Esophagus (tissue), 2 donors: ENCODE measurements around the gene SUN5. TPM values are rescaled to one million over a fixed set of nuclear protein-coding genes. Genes with fewer than 3 reads are reported as not detected.

ENCODE experiments used
- H3K27ac ChIP-seq, 2 donors: one replicate each; pipeline ENCODE4 v1.5.1; 2013; ENCODE audit warnings: low read depth in 2 of 2, mild to moderate bottlenecking in 2 of 2, inconsistent platforms in 1 of 2, low read length in 1 of 2, moderate library complexity in 1 of 2
- H3K27me3 ChIP-seq, 2 donors: one replicate each; pipeline ENCODE4 v1.6.1; 2013; ENCODE audit warnings: low read length in 2 of 2, control low read depth in 1 of 2, mild to moderate bottlenecking in 1 of 2; ENCODE audit not compliant: insufficient read depth in 2 of 2, control insufficient read depth in 1 of 2
- H3K36me3 ChIP-seq, 2 donors: one replicate each; pipeline ENCODE4 v1.6.1; 2013; ENCODE audit warnings: low read length in 1 of 2; ENCODE audit not compliant: control insufficient read depth in 2 of 2, insufficient read depth in 2 of 2
- H3K4me1 ChIP-seq, 2 donors: one replicate each; pipeline ENCODE4 v1.6.1; 2013; ENCODE audit warnings: low read length in 1 of 2; ENCODE audit not compliant: control insufficient read depth in 2 of 2, insufficient read depth in 2 of 2
- H3K4me3 ChIP-seq, 2 donors: one replicate each; pipeline ENCODE4 v1.5.1; 2013; ENCODE audit warnings: low read length in 2 of 2, mild to moderate bottlenecking in 2 of 2, low read depth in 1 of 2, moderate library complexity in 1 of 2
- H3K9me3 ChIP-seq, 2 donors: one replicate each; pipeline ENCODE4 v1.6.1; 2013; ENCODE audit warnings: mild to moderate bottlenecking in 2 of 2, low read depth in 1 of 2, low read length in 1 of 2, moderate library complexity in 1 of 2; ENCODE audit not compliant: control insufficient read depth in 2 of 2, insufficient read depth in 1 of 2
- WGBS, 2 donors: extraction: QIAGEN DNeasy Blood & Tissue Kit; methylation state at CpG; one replicate each; pipeline ENCODE4 v1.1.7; 2013; 5-methylcytosine and 5-hydroxymethylcytosine counted together
- polyA plus RNA-seq, 2 donors: library from polyadenylated mRNA; stranded (reverse); fragments of 200-250 nt; gene quantifications; one replicate each; pipeline ENCODE4 v1.2.3, GENCODE V29; 2013
- donor health status: healthy with polysubstance abuse.
- donor health status: Bipolar disorder and iron deficiency.

Gene SUN5
- polyA plus RNA-seq, 2 donors = not detected

- no peak overlapping the region for H3K4me3 ChIP-seq
Observed at GRCh38 chr20:32985596-32985995, 18.6 kb downstream of the SUN5 start.

DNA sequence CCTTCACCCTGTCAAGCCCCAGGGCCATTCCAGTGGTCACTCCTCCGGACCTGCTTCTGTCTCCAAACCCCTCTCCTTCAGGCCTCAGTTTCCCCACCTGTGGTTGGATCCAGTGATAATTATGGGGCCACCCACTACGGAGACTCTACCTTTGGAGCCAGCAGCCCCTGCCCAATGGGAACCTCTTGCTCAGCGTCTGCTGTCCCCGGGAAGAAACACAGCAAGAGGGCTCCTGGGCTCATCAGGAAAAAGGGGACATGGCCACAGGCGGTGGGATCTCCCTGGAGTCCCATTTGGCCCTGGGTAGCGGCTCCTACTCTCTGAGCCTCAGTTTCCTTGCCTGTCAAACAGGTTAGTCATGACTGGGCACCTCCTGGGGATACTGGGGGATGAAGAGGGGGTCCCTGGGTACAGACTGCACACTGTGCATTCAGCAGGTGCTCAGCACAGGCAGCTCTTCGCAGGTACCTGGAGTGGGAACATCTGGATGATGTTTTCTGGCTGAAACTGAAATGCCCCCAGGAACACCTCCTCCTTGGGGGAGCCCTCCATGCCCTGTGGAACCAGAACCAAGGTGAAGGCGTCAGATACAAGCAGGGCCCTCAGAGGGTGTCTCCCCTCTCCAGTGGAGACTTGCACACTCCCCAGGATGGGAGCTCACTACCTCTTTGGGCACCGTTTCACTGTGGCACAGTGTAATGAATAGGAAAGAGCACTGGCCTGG, 19.4 kb downstream of the SUN5 start:
- H3K4me1 ChIP-seq = no peaks in the 10 kb centered on the region
- no peak overlapping the region for H3K4me3 ChIP-seq
- 81 to 82% methylated on average over 9 of the region's 9 CpGs for WGBS, 2 donors
- peaks cover 0 to 4% of the 10 kb centered on the region in 2 donors for H3K9me3 ChIP-seq
- H3K27me3 ChIP-seq = no peaks in the 10 kb centered on the region
- H3K27ac ChIP-seq = no peak overlapping the region
- H3K36me3 ChIP-seq = no peaks in the 10 kb centered on the region

More at GRCh38 chr20:32985596-32985995, 18.6 kb downstream of the SUN5 start:
- Histone ChIP-seq H3K36me3 (no peaks in the 10 kb centered on the region), H3K4me1 (no peaks in the 10 kb centered on the region), H3K27ac (no peak overlapping the region), H3K27me3 (no peaks in the 10 kb centered on the region), H3K9me3 (peaks cover 0 to 4% of the 10 kb centered on the region in 2 donors)
- WGBS, 2 donors = 81% methylated on average over 6 of the region's 6 CpGs

- no peak overlapping the region for H3K27ac ChIP-seq
- H3K27me3 ChIP-seq = no peaks in the 10 kb centered on the region
- no peaks in the 10 kb centered on the region for H3K4me1 ChIP-seq
- 69 to 75% methylated on average over 7 of the region's 7 CpGs for WGBS, 2 donors
- H3K4me3 ChIP-seq = no peak overlapping the region
- peaks cover 0 to 4% of the 10 kb centered on the region in 2 donors for H3K9me3 ChIP-seq
- no peaks in the 10 kb centered on the region for H3K36me3 ChIP-seq
Observed at GRCh38 chr20:32984196-32984595, 20.0 kb downstream of the SUN5 start.

DNA sequence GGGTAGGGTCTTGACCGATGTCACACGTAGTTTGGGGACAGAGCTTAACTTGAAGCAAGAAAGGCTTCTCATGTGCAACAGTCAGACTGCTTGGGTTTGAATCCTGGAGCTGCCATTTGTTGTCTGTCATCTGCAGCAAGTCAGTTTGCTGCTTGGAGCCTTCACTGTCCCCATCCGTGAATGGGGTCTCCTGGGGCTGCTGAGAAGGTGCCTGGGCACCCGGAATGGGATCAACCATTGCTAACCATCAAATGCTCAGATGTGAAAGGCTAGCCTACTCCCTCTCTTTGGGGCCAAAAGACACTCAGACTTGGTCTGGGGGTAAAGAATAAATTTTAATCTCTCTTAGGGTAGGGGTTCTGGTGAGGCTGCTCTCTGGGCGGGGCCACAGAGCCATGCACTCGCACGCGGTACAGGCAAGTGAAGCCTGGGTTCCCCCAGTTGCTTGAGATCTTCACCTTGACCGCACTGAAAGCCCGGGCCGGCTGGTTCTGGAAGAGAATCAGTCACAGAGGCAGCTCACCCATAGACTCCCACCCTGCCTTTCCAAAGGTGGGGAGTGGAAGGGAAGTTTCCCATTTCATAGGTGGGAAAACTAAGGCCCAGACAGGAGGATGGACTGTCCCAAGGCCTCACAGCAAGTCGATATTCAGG, 20.6 kb downstream of the SUN5 start:
- H3K9me3 ChIP-seq = peaks cover 0 to 4% of the 10 kb centered on the region in 2 donors
- H3K27ac ChIP-seq = no peak overlapping the region
- H3K4me1 ChIP-seq = no peaks in the 10 kb centered on the region
- H3K4me3 ChIP-seq = no peak overlapping the region
- no peaks in the 10 kb centered on the region for H3K27me3 ChIP-seq
- no peaks in the 10 kb centered on the region for H3K36me3 ChIP-seq
- 86 to 87% methylated on average over 12 of the region's 12 CpGs for WGBS, 2 donors

- H3K9me3 ChIP-seq = peaks cover 0 to 4% of the 10 kb centered on the region in 2 donors
- no peaks in the 10 kb centered on the region for H3K36me3 ChIP-seq
- H3K4me1 ChIP-seq = no peaks in the 10 kb centered on the region
- H3K27ac ChIP-seq = no peak overlapping the region
- H3K27me3 ChIP-seq = no peaks in the 10 kb centered on the region
- no peak overlapping the region for H3K4me3 ChIP-seq
- WGBS, 2 donors = 34 to 43% methylated on average over 10 of the region's 10 CpGs
Observed at GRCh38 chr20:32982617-32983458, 21.4 kb downstream of the SUN5 start.

GRCh38 chr20:32980990-32981389, 23.2 kb downstream of the SUN5 start:
- no peak overlapping the region for H3K27ac ChIP-seq
- H3K27me3 ChIP-seq = no peaks in the 10 kb centered on the region
- 81 to 83% methylated on average over 6 of the region's 6 CpGs for WGBS, 2 donors
- no peak overlapping the region for H3K4me3 ChIP-seq
- H3K4me1 ChIP-seq = no peaks in the 10 kb centered on the region
- H3K36me3 ChIP-seq = no peaks in the 10 kb centered on the region
- H3K9me3 ChIP-seq = peaks cover 0 to 3% of the 10 kb centered on the region in 2 donors

GRCh38 chr20:32980131-32980941, 23.9 kb downstream of the SUN5 start:
- no peaks in the 10 kb centered on the region for H3K27me3 ChIP-seq
- H3K4me3 ChIP-seq = no peak overlapping the region
- peaks cover 0 to 3% of the 10 kb centered on the region in 2 donors for H3K9me3 ChIP-seq
- no peaks in the 10 kb centered on the region for H3K36me3 ChIP-seq
- H3K4me1 ChIP-seq = no peaks in the 10 kb centered on the region
- H3K27ac ChIP-seq = no peak overlapping the region
- 69 to 71% methylated on average over 19 of the region's 19 CpGs for WGBS, 2 donors

DNA sequence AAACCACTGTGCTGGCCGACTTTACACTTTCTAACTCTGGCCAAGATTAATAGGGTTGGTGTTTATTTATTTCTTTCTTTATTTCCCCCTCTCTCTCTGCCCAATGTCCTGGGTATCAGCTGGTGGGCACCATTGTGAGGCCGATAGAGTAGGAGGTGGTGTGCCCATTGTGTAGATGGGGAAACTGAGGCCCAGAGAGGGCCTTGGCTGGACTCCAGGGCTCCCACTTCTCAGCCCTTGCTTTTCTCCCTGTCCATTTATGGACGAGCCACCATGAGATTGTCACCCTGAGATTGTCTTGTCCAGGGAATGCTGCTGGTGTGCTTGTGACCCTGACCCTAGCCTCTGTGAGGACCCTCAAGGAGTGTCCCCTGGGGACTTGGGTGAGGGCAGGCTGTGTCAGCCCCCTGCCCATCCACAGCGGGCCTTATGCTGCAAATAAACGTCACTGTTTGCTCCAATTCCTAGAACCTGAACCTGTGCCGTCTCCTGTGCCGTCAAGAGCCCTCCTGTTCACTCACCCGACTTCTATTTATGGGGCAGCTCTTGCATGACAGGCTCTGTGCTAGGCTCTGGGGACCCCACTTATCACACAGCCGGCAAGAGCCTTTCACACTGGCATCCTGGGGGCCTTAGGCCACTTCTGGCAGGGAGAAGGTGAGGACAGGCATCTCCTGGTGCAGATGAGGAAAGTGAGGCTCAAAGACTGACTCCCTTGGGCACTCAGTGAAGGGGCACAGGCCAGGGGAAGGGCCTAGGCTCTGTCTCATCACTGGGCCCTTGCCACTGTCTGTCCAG, 24.8 kb downstream of the SUN5 start:
- Histone ChIP-seq H3K4me1 (no peaks in the 10 kb centered on the region), H3K36me3 (no peaks in the 10 kb centered on the region), H3K9me3 (peaks cover 0 to 3% of the 10 kb centered on the region in 2 donors), H3K4me3 (no peak overlapping the region), H3K27ac (no peak overlapping the region), H3K27me3 (no peaks in the 10 kb centered on the region)
- WGBS, 2 donors = 74 to 76% methylated on average over 9 of the region's 9 CpGs
